H9 (cell line): Measurements from ENCODE around the gene ZNF568. TPM values are rescaled to one million over a fixed set of nuclear protein-coding genes. Genes with fewer than 3 reads are reported as not detected.

Source experiments
- DNase-seq: peaks from one replicate; pipeline ENCODE4 v3.0.0-alpha.2; 2017
- H2AFZ ChIP-seq: one replicate; pipeline ENCODE4 v1.6.1; 2013; ENCODE audit warnings: mild to moderate bottlenecking, low read length, control low read depth, moderate library complexity
- H2AK5ac ChIP-seq: 2 replicates; pipeline ENCODE4 v1.6.1; 2013; ENCODE audit warnings: low read length, control low read depth, mixed read lengths; ENCODE audit not compliant: insufficient read length
- H2BK120ac ChIP-seq: one replicate; pipeline ENCODE4 v1.6.1; 2013; ENCODE audit warnings: low read depth, mild to moderate bottlenecking, low read length, control low read depth, inconsistent platforms; ENCODE audit not compliant: poor library complexity, severe bottlenecking
- H2BK12ac ChIP-seq: 2 replicates; pipeline ENCODE4 v1.6.1; 2013; ENCODE audit warnings: low read length, control low read depth, mixed read lengths, low read depth; ENCODE audit not compliant: insufficient read length
- H2BK15ac ChIP-seq: 2 replicates; pipeline ENCODE4 v1.6.1; 2013; ENCODE audit warnings: low read depth, low read length, control low read depth
- H2BK20ac ChIP-seq: one replicate; pipeline ENCODE4 v1.6.1; 2013; ENCODE audit warnings: low read depth, mild to moderate bottlenecking, low read length, control low read depth, inconsistent platforms; ENCODE audit not compliant: poor library complexity, severe bottlenecking
- H2BK5ac ChIP-seq: 2 replicates; pipeline ENCODE4 v1.6.1; 2013; ENCODE audit warnings: low read length, control low read depth, mixed read lengths; ENCODE audit not compliant: insufficient read length
- H3K14ac ChIP-seq: 2 replicates; pipeline ENCODE4 v1.6.1; 2013; ENCODE audit warnings: low read length, control low read depth; ENCODE audit not compliant: insufficient read depth
- H3K18ac ChIP-seq: 2 replicates; pipeline ENCODE4 v1.6.1; 2013; ENCODE audit warnings: low read depth, mild to moderate bottlenecking, mixed read lengths, low read length, control low read depth; ENCODE audit not compliant: insufficient read length
- H3K23ac ChIP-seq: 2 replicates; pipeline ENCODE4 v1.6.1; 2013; ENCODE audit warnings: low read length, control low read depth, mixed read lengths, low read depth; ENCODE audit not compliant: insufficient read length
- H3K23me2 ChIP-seq: 2 replicates; pipeline ENCODE4 v1.6.1; 2013; ENCODE audit warnings: low read depth, mild to moderate bottlenecking, mixed read lengths, low read length, control low read depth; ENCODE audit not compliant: insufficient read length, poor library complexity, severe bottlenecking
- H3K27ac ChIP-seq: 2 replicates; pipeline ENCODE4 v1.5.1; 2013; ENCODE audit warnings: low read length, control low read depth, mixed read lengths, low read depth; ENCODE audit not compliant: insufficient read length
- H3K27me3 ChIP-seq: 2 replicates; pipeline ENCODE4 v1.6.1; 2013; ENCODE audit warnings: low read length, control low read depth, inconsistent platforms; ENCODE audit not compliant: insufficient read depth
- H3K4ac ChIP-seq: 2 replicates; pipeline ENCODE4 v1.6.1; 2013; ENCODE audit warnings: low read depth, mild to moderate bottlenecking, control low read depth, inconsistent platforms, low read length, moderate library complexity
- H3K4me1 ChIP-seq: 2 replicates; pipeline ENCODE4 v1.6.1; 2013; ENCODE audit warnings: low read length, control low read depth, inconsistent platforms; ENCODE audit not compliant: insufficient read depth
- H3K4me2 ChIP-seq: 2 replicates; pipeline ENCODE4 v1.6.1; 2013; ENCODE audit warnings: low read length, control low read depth, mixed read lengths; ENCODE audit not compliant: insufficient read length, insufficient read depth
- H3K56ac ChIP-seq: 2 replicates; pipeline ENCODE4 v1.6.1; 2013; ENCODE audit warnings: low read depth, mild to moderate bottlenecking, mixed read lengths, low read length, control low read depth; ENCODE audit not compliant: insufficient read length
- H3K79me1 ChIP-seq: 2 replicates; pipeline ENCODE4 v1.6.1; 2013; ENCODE audit warnings: low read depth, mild to moderate bottlenecking, moderate library complexity, low read length, control low read depth, inconsistent platforms; ENCODE audit not compliant: insufficient read depth, poor library complexity, severe bottlenecking
- H3K79me2 ChIP-seq: 2 replicates; pipeline ENCODE4 v1.6.1; 2013; ENCODE audit warnings: low read length, control low read depth, inconsistent platforms; ENCODE audit not compliant: insufficient read depth
- H3K9ac ChIP-seq: 2 replicates; pipeline ENCODE4 v1.6.1; 2013; ENCODE audit warnings: low read length, control low read depth, mixed read lengths; ENCODE audit not compliant: insufficient read length; ENCODE audit errors: extremely low read depth
- H3K9me3 ChIP-seq: one replicate; pipeline ENCODE4 v1.6.1; 2013; ENCODE audit warnings: low read depth, low read length, inconsistent platforms; ENCODE audit not compliant: control insufficient read depth
- H3T11ph ChIP-seq: one replicate; pipeline ENCODE4 v1.6.1; 2013; ENCODE audit warnings: mild to moderate bottlenecking, low read length, control low read depth, inconsistent platforms
- H4K20me1 ChIP-seq: one replicate; pipeline ENCODE4 v1.6.1; 2013; ENCODE audit not compliant: control insufficient read depth, insufficient read length, insufficient read depth
- H4K5ac ChIP-seq: 2 replicates; pipeline ENCODE4 v1.6.1; 2013; ENCODE audit warnings: low read depth, mild to moderate bottlenecking, mixed read lengths, low read length, control low read depth; ENCODE audit not compliant: insufficient read length
- H4K8ac ChIP-seq: replicated peaks from 2 replicates; pipeline ENCODE4 v1.6.1; 2013; ENCODE audit warnings: low read length, control low read depth, mixed read lengths, low read depth; ENCODE audit not compliant: insufficient read length
- H4K91ac ChIP-seq: 2 replicates; pipeline ENCODE4 v1.6.1; 2013; ENCODE audit warnings: low read depth, mild to moderate bottlenecking, moderate library complexity, mixed read lengths, low read length, control low read depth; ENCODE audit not compliant: insufficient read length
- H3K27ac Mint-ChIP-seq, 3 experiments: 2 replicates in 2 of 3; 3 replicates in 1 of 3; pipeline ENCODE4 v1.8.0; 2020 to 2021; ENCODE audit warnings: mixed read lengths in 3 of 3, mild to moderate bottlenecking in 1 of 3, moderate library complexity in 1 of 3
- H3K27me3 Mint-ChIP-seq: 2 replicates; pipeline ENCODE4 v1.8.0; 2021; ENCODE audit warnings: low read depth, mild to moderate bottlenecking, moderate library complexity, mixed read lengths
- H3K36me3 Mint-ChIP-seq, 3 experiments: 2 replicates in 2 of 3; 3 replicates in 1 of 3; pipeline ENCODE4 v1.8.0; 2020 to 2021; ENCODE audit warnings: low read depth in 3 of 3, mixed read lengths in 3 of 3; ENCODE audit not compliant: insufficient read depth in 1 of 3
- H3K4me1 Mint-ChIP-seq, 2 experiments: 2 replicates each; pipeline ENCODE4 v1.8.0; 2020; ENCODE audit warnings: mixed read lengths in 2 of 2
- H3K4me3 Mint-ChIP-seq, 2 experiments: 2 replicates in 1 of 2; 3 replicates in 1 of 2; pipeline ENCODE4 v1.8.0; 2020 to 2021; ENCODE audit warnings: mild to moderate bottlenecking in 2 of 2, mixed read lengths in 2 of 2, moderate library complexity in 1 of 2
- H3K9me3 Mint-ChIP-seq, 2 experiments: 2 replicates in 1 of 2; 3 replicates in 1 of 2; pipeline ENCODE4 v1.8.0; 2020; ENCODE audit warnings: mild to moderate bottlenecking in 2 of 2, mixed read lengths in 2 of 2, moderate library complexity in 1 of 2
- CTCF ChIP-seq: fragments of 200-600 bp; sonication (generic); conservative IDR thresholded peaks from 3 replicates; pipeline ENCODE4 v1.8.0; 2021; ENCODE audit warnings: antibody characterized with exemption, mild to moderate bottlenecking
- WGBS: extraction: QIAGEN DNeasy Blood & Tissue Kit; methylation state at CpG from one replicate; pipeline ENCODE4 v1.1.7; 2013; ENCODE audit warnings: missing lambda C conversion rate, low lambda C conversion rate, mixed read lengths; ENCODE audit not compliant: insufficient read length; ENCODE audit errors: extremely low coverage; 5-methylcytosine and 5-hydroxymethylcytosine counted together
- total RNA-seq: library from RNA; stranded (reverse); gene quantifications from 2 replicates; pipeline ENCODE4 v1.2.1, GENCODE V29; 2021

Gene ZNF568
- total RNA-seq, 1 experiment from 2014 or later: 3.1 TPM

- H3K9ac ChIP-seq: no peak overlapping the region
- H4K8ac ChIP-seq: no peak overlapping the region
- no peak for DNase-seq
- Mint-ChIP-seq H3K36me3 (peaks cover 0 to 16% (median 9%) of the 10 kb centered on the region in 3 experiments; a peak in 4 of 7 replicates), H3K9me3 (peaks cover 70 to 73% of the 10 kb centered on the region in 2 experiments), H3K27me3 (peaks cover 5% of the 10 kb centered on the region; the same call in 1 of the 2 replicates), H3K27ac (no peak overlapping the region), H3K4me1 (no peaks in the 10 kb centered on the region), H3K4me3 (no peak overlapping the region)
- no peak overlapping the region for H2BK20ac ChIP-seq
- no peak overlapping the region for H3K27ac ChIP-seq
- no peak overlapping the region for H4K91ac ChIP-seq
- no peak overlapping the region for H2BK15ac ChIP-seq
- H3K23me2 ChIP-seq: no peaks in the 10 kb centered on the region
- no peaks in the 10 kb centered on the region for H3K79me1 ChIP-seq
- H3K56ac ChIP-seq: no peak overlapping the region
- H3K14ac ChIP-seq: no peak overlapping the region
- H2AFZ ChIP-seq: no peak overlapping the region
- no peak overlapping the region for H3K23ac ChIP-seq
- WGBS: no CpG with 5 or more reads among the region's 1 CpG
- no peaks in the 10 kb centered on the region for H3K79me2 ChIP-seq
- H4K5ac ChIP-seq: no peak overlapping the region
- no peak overlapping the region for H3K18ac ChIP-seq
- no peak overlapping the region for H2AK5ac ChIP-seq
- no peaks in the 10 kb centered on the region for H3K27me3 ChIP-seq
- no peak overlapping the region for H2BK120ac ChIP-seq
- H3K4ac ChIP-seq: no peak overlapping the region
- H3K4me2 ChIP-seq: no peak overlapping the region
- H3K9me3 ChIP-seq: peaks cover 41% of the 10 kb centered on the region
- no peak overlapping the region for H2BK12ac ChIP-seq
- H3T11ph ChIP-seq: no peak overlapping the region
- no peak for TF ChIP-seq CTCF
- H4K20me1 ChIP-seq: no peaks in the 10 kb centered on the region
- no peak overlapping the region for H2BK5ac ChIP-seq
- no peaks in the 10 kb centered on the region for H3K4me1 ChIP-seq
These were observed 129.0 kb downstream of the ZNF568 start for GRCh38 chr19:37045140-37045539.

Other genes with a start within 250 kb of the ZNF568 start
- 6.2 and 7.6 TPM in 2 replicates for gene ZNF461, start 249.5 kb upstream of the ZNF568 start, total RNA-seq
- gene ZNF567, start 228.7 kb upstream of the ZNF568 start, total RNA-seq: 15.9 and 16.1 TPM in 2 replicates
- gene ZNF850, start 143.5 kb upstream of the ZNF568 start, total RNA-seq: 23.9 and 25.1 TPM in 2 replicates
- 8.2 and 9.6 TPM in 2 replicates for gene ZNF790, start 77.9 kb upstream of the ZNF568 start, total RNA-seq
- 5.5 and 6.0 TPM in 2 replicates for gene ZNF345, start 65.5 kb upstream of the ZNF568 start, total RNA-seq
- gene ZNF829, start within 50 bp of the ZNF568 start, total RNA-seq: 4.9 and 5.0 TPM in 2 replicates
- gene ZNF420, start 162.1 kb downstream of the ZNF568 start, total RNA-seq: 9.8 and 12.5 TPM in 2 replicates